A549 treated with ZK216348 at 1 μM for 4 hours (cell line): ENCODE data around the gene SHROOM2. TPM values are rescaled to one million over a fixed set of nuclear protein-coding genes. Genes with fewer than 3 reads are reported as not detected.

Source experiments
- total RNA-seq: library from RNA; stranded (reverse); fragments of 200-300 nt; extraction: Qiagen RNA extraction; gene quantifications from 5 replicates; pipeline ENCODE4 v1.2.3, GENCODE V29; 2022; ENCODE audit warnings: low read depth

SHROOM2 gene, protein sequence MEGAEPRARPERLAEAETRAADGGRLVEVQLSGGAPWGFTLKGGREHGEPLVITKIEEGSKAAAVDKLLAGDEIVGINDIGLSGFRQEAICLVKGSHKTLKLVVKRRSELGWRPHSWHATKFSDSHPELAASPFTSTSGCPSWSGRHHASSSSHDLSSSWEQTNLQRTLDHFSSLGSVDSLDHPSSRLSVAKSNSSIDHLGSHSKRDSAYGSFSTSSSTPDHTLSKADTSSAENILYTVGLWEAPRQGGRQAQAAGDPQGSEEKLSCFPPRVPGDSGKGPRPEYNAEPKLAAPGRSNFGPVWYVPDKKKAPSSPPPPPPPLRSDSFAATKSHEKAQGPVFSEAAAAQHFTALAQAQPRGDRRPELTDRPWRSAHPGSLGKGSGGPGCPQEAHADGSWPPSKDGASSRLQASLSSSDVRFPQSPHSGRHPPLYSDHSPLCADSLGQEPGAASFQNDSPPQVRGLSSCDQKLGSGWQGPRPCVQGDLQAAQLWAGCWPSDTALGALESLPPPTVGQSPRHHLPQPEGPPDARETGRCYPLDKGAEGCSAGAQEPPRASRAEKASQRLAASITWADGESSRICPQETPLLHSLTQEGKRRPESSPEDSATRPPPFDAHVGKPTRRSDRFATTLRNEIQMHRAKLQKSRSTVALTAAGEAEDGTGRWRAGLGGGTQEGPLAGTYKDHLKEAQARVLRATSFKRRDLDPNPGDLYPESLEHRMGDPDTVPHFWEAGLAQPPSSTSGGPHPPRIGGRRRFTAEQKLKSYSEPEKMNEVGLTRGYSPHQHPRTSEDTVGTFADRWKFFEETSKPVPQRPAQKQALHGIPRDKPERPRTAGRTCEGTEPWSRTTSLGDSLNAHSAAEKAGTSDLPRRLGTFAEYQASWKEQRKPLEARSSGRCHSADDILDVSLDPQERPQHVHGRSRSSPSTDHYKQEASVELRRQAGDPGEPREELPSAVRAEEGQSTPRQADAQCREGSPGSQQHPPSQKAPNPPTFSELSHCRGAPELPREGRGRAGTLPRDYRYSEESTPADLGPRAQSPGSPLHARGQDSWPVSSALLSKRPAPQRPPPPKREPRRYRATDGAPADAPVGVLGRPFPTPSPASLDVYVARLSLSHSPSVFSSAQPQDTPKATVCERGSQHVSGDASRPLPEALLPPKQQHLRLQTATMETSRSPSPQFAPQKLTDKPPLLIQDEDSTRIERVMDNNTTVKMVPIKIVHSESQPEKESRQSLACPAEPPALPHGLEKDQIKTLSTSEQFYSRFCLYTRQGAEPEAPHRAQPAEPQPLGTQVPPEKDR (N-terminal part only)
- total RNA-seq = 0.58 to 0.79 TPM (median 0.63 TPM) in 5 replicates

DNA sequence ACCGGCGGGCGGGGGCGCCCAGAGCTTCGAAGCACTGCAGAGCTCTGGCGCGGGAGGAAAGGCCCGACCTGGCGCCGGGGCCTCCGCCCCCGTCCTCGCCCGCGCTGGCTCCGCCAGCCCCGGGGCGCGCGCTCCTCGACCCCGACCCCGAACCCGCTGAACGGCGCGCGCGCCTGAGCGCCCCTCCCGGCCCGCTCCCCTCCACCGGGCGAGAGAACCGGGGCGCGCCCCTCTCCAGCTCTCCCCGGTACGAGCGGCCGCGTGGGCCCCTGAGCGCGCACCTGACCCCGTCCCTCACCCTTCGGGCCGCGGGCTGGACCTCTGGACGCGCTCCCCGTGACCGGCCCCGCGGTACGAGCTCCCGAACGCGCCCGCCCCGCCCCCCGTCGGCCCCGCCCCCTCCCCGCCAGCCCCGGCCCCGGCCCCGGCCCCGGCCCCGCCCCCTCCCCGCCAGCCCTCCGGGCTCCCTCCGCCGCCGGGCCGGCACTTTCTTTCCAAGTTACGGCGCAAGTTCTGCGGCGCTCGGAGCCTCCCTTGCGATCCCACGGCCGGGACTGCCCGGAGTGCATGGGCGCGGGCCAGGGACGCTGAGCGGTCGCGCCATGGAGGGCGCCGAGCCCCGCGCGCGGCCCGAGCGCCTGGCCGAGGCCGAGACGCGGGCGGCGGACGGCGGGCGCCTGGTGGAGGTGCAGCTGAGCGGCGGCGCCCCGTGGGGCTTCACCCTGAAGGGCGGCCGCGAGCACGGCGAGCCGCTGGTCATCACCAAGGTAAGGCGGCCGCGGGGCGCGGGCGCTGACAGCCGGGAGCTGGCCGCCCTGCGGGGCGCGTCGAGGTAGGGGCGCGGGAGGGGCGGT is at the start of gene SHROOM2:
Gene SHROOM2, plus strand, starts transcription at position 486 of the 854 bp plus-strand sequence. Its CDS starts 117 bp downstream, at position 603.

DNA sequence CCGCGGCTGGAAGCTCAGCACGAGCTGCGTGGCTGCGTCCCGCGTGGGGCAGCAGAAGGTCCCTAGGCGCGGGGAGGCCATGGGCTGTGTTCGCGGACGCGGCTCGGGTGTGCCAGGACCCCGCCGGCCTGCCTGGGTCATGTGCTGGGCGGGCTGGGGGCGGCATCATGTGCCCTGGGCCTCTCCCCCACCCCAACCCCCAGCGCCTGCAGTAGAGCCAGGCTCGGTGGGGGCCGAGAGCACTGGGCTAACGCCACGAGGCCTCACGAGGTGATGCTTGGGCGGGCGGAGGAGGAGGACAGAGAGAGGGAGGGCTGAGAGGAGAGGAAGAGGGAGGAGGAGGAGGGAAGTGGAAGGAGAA is 20.5 kb upstream of the SHROOM2 start, which contains the start of gene GPR143:
Gene GPR143, minus strand, starts transcription at position 111 of the 361 bp plus-strand sequence. Its CDS starts 30 bp downstream, at position 81.

DNA sequence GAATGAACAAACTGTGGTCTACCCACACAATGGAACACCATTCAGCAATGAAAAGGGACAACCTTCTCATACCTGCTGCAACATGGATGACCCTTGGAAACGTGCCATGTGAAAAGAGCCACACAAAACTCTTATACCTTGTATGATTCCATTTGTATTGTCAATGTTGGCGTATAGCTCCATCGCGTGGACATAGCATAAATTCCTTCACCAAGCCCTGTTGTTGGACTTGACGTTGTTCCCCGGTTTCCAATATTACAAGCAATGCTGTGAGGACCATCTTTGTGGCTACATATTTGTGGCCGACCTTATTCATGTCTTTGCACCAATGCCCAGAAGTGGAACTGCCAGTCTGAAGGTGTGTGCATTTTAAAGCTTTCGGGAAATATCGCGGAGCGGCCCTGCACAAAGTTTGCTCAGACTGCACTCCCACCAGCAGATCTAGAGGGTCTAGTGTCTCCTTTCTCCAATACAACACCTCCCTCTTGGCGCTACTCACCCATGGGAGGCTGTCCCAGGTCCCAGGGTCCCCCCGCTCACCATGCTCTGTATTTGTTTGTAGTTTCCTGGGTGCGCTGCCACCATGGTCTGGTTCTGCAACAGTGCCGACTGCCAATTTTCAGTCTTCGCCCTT is 180.7 kb downstream of the SHROOM2 start, which contains the start of gene CLDN34:
Gene CLDN34, plus strand, starts transcription at position 584 of the 634 bp plus-strand sequence. Its CDS starts 0 bp downstream, at position 584.

Other genes starting within 250 kb of the SHROOM2 start
- 0.20 to 0.56 TPM (median 0.46 TPM) in 3 of 5 replicates, not detected in the others for gene GPR143, start 20.6 kb upstream of the SHROOM2 start, total RNA-seq
- not detected in 5 replicates for gene CLDN34, start 180.9 kb downstream of the SHROOM2 start, total RNA-seq